H1 (cell line): ENCODE data around the gene RBBP8.

ENCODE experiments used
- CREB1 ChIP-seq: IDR thresholded peaks from 2 replicates; pipeline ENCODE4 v1.6.1; 2012; ENCODE audit warnings: inconsistent platforms
- EZH2 ChIP-seq: fragments of 200-600 bp; sonication (generic); IDR thresholded peaks from 2 replicates; pipeline ENCODE4 v1.7.1; 2012; ENCODE audit warnings: low read depth, mild to moderate bottlenecking, moderate library complexity, low read length, inconsistent platforms; ENCODE audit not compliant: severe bottlenecking
- GTF2F1 ChIP-seq: IDR thresholded peaks from 2 replicates; pipeline ENCODE4 v1.6.1; 2012; ENCODE audit warnings: low read depth, low read length, improper control_type of control experiment, borderline replicate concordance
- JUND ChIP-seq: IDR thresholded peaks from 2 replicates; pipeline ENCODE4 v1.6.1; 2011; ENCODE audit warnings: mild to moderate bottlenecking, improper control_type of control experiment, low read length
- KDM1A ChIP-seq: fragments of 200-600, 300-600 bp; sonication (generic); IDR thresholded peaks from 2 replicates; pipeline ENCODE4 v1.7.1; 2016; ENCODE audit warnings: mild to moderate bottlenecking, low read length, borderline replicate concordance
- NRF1 ChIP-seq: IDR thresholded peaks from 2 replicates; pipeline ENCODE4 v1.6.1; 2011; ENCODE audit warnings: mild to moderate bottlenecking, low read depth, low read length, improper control_type of control experiment
- PHF8 ChIP-seq: fragments of 200-600 bp; sonication (generic); conservative IDR thresholded peaks from 2 replicates; pipeline ENCODE4 v1.7.1; 2012; ENCODE audit warnings: low read depth, mild to moderate bottlenecking, inconsistent platforms, low read length, moderate library complexity
- POLR2AphosphoS5 ChIP-seq: IDR thresholded peaks from 2 replicates; pipeline ENCODE4 v1.6.1; 2011; ENCODE audit warnings: low read depth, low read length
- RAD21 ChIP-seq, 2 experiments: IDR thresholded peaks in 1 of 2; conservative IDR thresholded peaks in 1 of 2; 2 replicates each; pipeline ENCODE4 v1.6.1; 2011; ENCODE audit warnings: low read depth in 2 of 2, low read length in 2 of 2, improper control_type of control experiment in 1 of 2, inconsistent platforms in 1 of 2, mild to moderate bottlenecking in 1 of 2, moderate library complexity in 1 of 2
- RBBP5 ChIP-seq: IDR thresholded peaks from 2 replicates; pipeline ENCODE4 v1.7.1; 2012; ENCODE audit warnings: low read depth, mild to moderate bottlenecking, inconsistent platforms, low read length, moderate library complexity, borderline replicate concordance
- TCF12 ChIP-seq: IDR thresholded peaks from 2 replicates; pipeline ENCODE4 v1.6.1; 2011; ENCODE audit warnings: low read depth, mild to moderate bottlenecking, low read length
- TF ChIP-seq, protein P1 (sequence below), 3 experiments: IDR thresholded peaks; 1 replicate in 2 of 3; 2 replicates in 1 of 3; pipeline versions ENCODE4 v1.5.1 to v1.6.1; 2011; ENCODE audit warnings: low read length in 3 of 3, mild to moderate bottlenecking in 3 of 3, inconsistent platforms in 2 of 3, low read depth in 1 of 3, moderate library complexity in 1 of 3; ENCODE audit not compliant: insufficient read depth in 1 of 3; ENCODE audit errors: control extremely low read depth in 1 of 3

DNA sequence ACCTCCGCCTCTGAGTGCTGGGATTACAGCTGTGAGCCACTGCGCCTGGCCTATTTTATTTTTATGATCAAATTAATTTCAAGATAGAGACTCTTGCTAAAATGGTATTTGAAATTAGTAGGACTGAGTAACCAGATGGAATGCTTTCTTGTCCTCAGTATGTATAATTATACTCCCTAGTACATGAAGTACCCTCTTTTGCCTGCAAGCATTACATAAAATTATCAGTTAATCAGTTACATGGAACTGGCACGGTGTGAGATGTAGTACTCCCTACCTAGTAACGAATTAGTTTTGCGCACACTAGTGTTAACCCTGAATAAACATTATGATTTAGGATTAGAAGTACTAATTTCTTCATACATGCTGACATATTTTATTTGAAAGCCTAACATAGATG lies 41.6 kb downstream of the RBBP8 start:
- TF ChIP-seq, protein P1, sequence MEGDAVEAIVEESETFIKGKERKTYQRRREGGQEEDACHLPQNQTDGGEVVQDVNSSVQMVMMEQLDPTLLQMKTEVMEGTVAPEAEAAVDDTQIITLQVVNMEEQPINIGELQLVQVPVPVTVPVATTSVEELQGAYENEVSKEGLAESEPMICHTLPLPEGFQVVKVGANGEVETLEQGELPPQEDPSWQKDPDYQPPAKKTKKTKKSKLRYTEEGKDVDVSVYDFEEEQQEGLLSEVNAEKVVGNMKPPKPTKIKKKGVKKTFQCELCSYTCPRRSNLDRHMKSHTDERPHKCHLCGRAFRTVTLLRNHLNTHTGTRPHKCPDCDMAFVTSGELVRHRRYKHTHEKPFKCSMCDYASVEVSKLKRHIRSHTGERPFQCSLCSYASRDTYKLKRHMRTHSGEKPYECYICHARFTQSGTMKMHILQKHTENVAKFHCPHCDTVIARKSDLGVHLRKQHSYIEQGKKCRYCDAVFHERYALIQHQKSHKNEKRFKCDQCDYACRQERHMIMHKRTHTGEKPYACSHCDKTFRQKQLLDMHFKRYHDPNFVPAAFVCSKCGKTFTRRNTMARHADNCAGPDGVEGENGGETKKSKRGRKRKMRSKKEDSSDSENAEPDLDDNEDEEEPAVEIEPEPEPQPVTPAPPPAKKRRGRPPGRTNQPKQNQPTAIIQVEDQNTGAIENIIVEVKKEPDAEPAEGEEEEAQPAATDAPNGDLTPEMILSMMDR (IDR thresholded peaks at IDR 0.05; ENCODE audit: control extremely low read depth in 1 of 3, insufficient read depth in 1 of 3, low read depth in 1 of 3, low read length in 3 of 3), result no peak
- TF ChIP-seq KDM1A (no peak), RBBP5 (no peak), RAD21 (IDR thresholded peaks at IDR 0.05 in 1 of 2, conservative IDR thresholded peaks at IDR 0.05 in 1 of 2; ENCODE audit: low read depth in 2 of 2, low read length in 2 of 2) (no peak), EZH2 (no peak), PHF8 (no peak), TCF12 (no peak), CREB1 (no peak), GTF2F1 (no peak), NRF1 (no peak), POLR2AphosphoS5 (no peak), JUND (no peak)
